ENCODE measurements around the gene CLASP2. TPM values are rescaled to one million over a fixed set of nuclear protein-coding genes. Genes with fewer than 3 reads are reported as not detected.

CLASP2 gene
- total and polyA plus RNA-seq, 9 donors = 14.5 to 71.2 (median 66.0) TPM

DNA sequence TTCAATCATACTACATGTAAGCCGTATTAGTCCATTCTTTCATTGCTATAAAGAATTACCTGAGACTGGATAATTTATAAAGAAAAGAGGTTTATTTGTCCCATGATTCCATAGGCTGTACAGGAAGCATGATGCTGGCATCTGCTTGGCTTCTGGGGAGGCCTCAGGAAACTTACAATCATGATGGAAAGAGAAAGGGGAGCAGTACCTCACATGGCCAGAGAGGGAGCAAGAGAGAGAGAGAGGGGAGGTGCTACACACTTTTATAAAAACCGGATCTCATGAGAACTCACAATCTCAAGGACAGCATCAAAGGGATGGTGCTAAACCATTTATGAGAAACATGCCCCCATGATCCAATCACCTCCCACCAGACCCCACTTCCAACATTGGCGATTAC is 14.3 kb upstream of the CLASP2 start:
- Histone ChIP-seq H3K36me3 (no peaks in the 10 kb centered on the region), H3K27me3 (no peaks in the 10 kb centered on the region), H3K4me1 (ENCODE audit: insufficient read depth) (no peaks in the 10 kb centered on the region), H3K9me3 (no peaks in the 10 kb centered on the region), H3K4me3 (no peak overlapping the region), H3K27ac (no peak overlapping the region)
- 85 to 90% (median 86%) methylated on average over 3 of the region's 3 CpGs for WGBS, 3 donors
- TF ChIP-seq, protein P1, sequence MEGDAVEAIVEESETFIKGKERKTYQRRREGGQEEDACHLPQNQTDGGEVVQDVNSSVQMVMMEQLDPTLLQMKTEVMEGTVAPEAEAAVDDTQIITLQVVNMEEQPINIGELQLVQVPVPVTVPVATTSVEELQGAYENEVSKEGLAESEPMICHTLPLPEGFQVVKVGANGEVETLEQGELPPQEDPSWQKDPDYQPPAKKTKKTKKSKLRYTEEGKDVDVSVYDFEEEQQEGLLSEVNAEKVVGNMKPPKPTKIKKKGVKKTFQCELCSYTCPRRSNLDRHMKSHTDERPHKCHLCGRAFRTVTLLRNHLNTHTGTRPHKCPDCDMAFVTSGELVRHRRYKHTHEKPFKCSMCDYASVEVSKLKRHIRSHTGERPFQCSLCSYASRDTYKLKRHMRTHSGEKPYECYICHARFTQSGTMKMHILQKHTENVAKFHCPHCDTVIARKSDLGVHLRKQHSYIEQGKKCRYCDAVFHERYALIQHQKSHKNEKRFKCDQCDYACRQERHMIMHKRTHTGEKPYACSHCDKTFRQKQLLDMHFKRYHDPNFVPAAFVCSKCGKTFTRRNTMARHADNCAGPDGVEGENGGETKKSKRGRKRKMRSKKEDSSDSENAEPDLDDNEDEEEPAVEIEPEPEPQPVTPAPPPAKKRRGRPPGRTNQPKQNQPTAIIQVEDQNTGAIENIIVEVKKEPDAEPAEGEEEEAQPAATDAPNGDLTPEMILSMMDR (IDR thresholded peaks at IDR 0.05) = no peak
- TF ChIP-seq POLR2A (IDR thresholded peaks at IDR 0.05) (no peak), EP300 (IDR thresholded peaks at IDR 0.05) (no peak)
- intact Hi-C loops (cut with DNase I) = no loop called here
- DNase-seq = no peak

DNA sequence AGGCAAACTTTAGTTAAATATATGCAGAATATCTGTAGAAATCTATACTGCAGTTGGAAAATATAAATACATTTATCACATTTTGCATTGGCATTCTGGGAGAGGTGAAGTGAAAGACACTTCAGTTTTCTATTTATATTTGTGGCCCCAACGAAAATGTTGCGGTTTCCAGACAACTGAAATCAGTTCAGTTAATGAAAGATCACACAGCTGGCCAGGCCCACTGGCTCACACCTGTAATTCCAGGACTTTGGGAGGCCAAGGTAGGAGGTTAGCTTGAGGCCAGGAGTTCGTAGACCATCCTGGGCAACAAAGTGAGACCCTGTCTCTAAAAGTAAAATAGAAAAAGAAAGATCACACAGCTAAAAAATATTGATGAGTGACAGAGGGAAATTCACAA is 11.9 kb upstream of the CLASP2 start:
- H3K4me1 ChIP-seq (ENCODE audit: insufficient read depth) = no peaks in the 10 kb centered on the region
- no peak for DNase-seq
- no peak overlapping the region for H3K27ac ChIP-seq
- H3K36me3 ChIP-seq = no peaks in the 10 kb centered on the region
- intact Hi-C loops (cut with DNase I) = no loop called here
- H3K9me3 ChIP-seq = no peaks in the 10 kb centered on the region
- H3K27me3 ChIP-seq = no peaks in the 10 kb centered on the region
- WGBS, 3 donors = 84 to 85% (median 84%) methylated on average over 3 of the region's 3 CpGs
- no peak overlapping the region for H3K4me3 ChIP-seq
- TF ChIP-seq, protein P1 (IDR thresholded peaks at IDR 0.05) = no peak
- TF ChIP-seq POLR2A (IDR thresholded peaks at IDR 0.05) (no peak), EP300 (IDR thresholded peaks at IDR 0.05) (no peak)

DNA sequence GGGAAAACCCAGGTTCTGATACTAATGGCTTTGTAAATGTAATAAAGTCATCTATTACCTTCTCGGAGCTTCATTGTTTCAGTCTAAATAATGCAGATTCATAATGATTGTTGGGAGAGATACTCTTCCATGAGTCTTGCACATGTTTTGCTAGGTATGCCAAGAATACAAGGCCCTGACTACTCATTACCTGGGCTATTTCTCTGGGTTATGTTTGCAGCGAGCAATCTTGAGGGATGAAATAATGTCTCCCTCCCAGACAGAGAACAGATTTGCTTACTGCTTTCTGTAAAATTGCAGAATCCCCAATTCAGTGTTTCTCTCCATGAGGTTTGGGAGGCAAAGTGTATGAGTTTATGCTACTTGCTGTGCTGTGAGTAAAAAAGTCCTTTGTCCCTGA is 6.2 kb upstream of the CLASP2 start:
- intact Hi-C loops (cut with DNase I) = no loop called here
- WGBS, 3 donors = 87 to 97% (median 92%) methylated on average over 2 of the region's 2 CpGs
- TF ChIP-seq POLR2A (IDR thresholded peaks at IDR 0.05) (no peak), EP300 (IDR thresholded peaks at IDR 0.05) (no peak)
- TF ChIP-seq, protein P1 (IDR thresholded peaks at IDR 0.05) = no peak
- no peaks in the 10 kb centered on the region for H3K9me3 ChIP-seq
- H3K27ac ChIP-seq = no peak overlapping the region
- no peaks in the 10 kb centered on the region for H3K4me1 ChIP-seq (ENCODE audit: insufficient read depth)
- H3K4me3 ChIP-seq = no peak overlapping the region
- H3K27me3 ChIP-seq = no peaks in the 10 kb centered on the region
- no peaks in the 10 kb centered on the region for H3K36me3 ChIP-seq
- DNase-seq = no peak

DNA sequence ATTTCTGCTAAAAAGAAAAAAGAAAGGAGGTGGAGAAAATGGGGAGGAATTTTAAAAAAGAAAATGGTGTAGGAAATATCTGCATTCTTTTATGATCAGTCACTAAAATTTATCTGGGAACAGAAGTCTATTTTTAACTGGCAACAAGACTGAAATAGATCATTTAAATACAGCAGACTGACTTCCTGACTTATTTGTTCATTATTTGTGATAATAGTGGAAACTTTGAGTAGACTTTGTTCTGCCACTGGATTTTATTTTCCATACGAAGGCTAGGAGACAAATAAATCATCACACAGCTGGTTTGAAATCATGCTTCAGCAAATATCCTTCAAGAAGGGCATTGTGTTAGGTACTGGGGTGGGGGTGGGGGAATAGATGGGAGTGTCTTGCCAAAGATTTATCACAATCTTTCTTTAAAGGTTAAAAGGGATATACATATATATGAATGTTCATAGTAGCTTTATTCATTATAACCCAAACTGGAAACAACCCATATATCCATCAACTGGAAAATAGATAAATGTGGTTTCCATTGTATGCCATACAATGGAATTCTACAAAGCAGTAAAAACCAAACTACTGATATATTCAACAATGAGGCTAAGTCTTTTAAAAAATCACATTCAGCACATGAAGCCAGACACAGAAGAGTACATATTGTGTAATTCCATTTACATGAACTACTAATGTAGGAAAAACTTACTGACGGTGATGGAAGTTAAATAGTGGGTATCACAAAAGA is 4.7 kb upstream of the CLASP2 start:
- Histone ChIP-seq H3K27ac (no peak overlapping the region), H3K4me3 (no peak overlapping the region), H3K36me3 (no peaks in the 10 kb centered on the region), H3K4me1 (ENCODE audit: insufficient read depth) (no peaks in the 10 kb centered on the region), H3K27me3 (no peaks in the 10 kb centered on the region), H3K9me3 (no peaks in the 10 kb centered on the region)
- DNase-seq = no peak
- intact Hi-C loops (cut with DNase I) = no loop called here
- TF ChIP-seq, protein P1 (IDR thresholded peaks at IDR 0.05) = no peak
- TF ChIP-seq EP300 (IDR thresholded peaks at IDR 0.05) (no peak), POLR2A (IDR thresholded peaks at IDR 0.05) (no peak)
- 44 to 46% (median 46%) methylated on average over 2 of the region's 2 CpGs for WGBS, 3 donors
